H9 (cell line): ENCODE results near the gene FMO5. TPM values are rescaled to one million over a fixed set of nuclear protein-coding genes. Genes with fewer than 3 reads are reported as not detected.

ENCODE experiments used
- DNase-seq: peaks from one replicate; pipeline ENCODE4 v3.0.0-alpha.2; 2017
- H2AFZ ChIP-seq: one replicate; pipeline ENCODE4 v1.6.1; 2013; ENCODE audit warnings: mild to moderate bottlenecking, low read length, control low read depth, moderate library complexity
- H2AK5ac ChIP-seq: 2 replicates; pipeline ENCODE4 v1.6.1; 2013; ENCODE audit warnings: low read length, control low read depth, mixed read lengths; ENCODE audit not compliant: insufficient read length
- H2BK120ac ChIP-seq: one replicate; pipeline ENCODE4 v1.6.1; 2013; ENCODE audit warnings: low read depth, mild to moderate bottlenecking, low read length, control low read depth, inconsistent platforms; ENCODE audit not compliant: poor library complexity, severe bottlenecking
- H2BK12ac ChIP-seq: 2 replicates; pipeline ENCODE4 v1.6.1; 2013; ENCODE audit warnings: low read length, control low read depth, mixed read lengths, low read depth; ENCODE audit not compliant: insufficient read length
- H2BK15ac ChIP-seq: 2 replicates; pipeline ENCODE4 v1.6.1; 2013; ENCODE audit warnings: low read depth, low read length, control low read depth
- H2BK20ac ChIP-seq: one replicate; pipeline ENCODE4 v1.6.1; 2013; ENCODE audit warnings: low read depth, mild to moderate bottlenecking, low read length, control low read depth, inconsistent platforms; ENCODE audit not compliant: poor library complexity, severe bottlenecking
- H2BK5ac ChIP-seq: 2 replicates; pipeline ENCODE4 v1.6.1; 2013; ENCODE audit warnings: low read length, control low read depth, mixed read lengths; ENCODE audit not compliant: insufficient read length
- H3K14ac ChIP-seq: 2 replicates; pipeline ENCODE4 v1.6.1; 2013; ENCODE audit warnings: low read length, control low read depth; ENCODE audit not compliant: insufficient read depth
- H3K18ac ChIP-seq: 2 replicates; pipeline ENCODE4 v1.6.1; 2013; ENCODE audit warnings: low read depth, mild to moderate bottlenecking, mixed read lengths, low read length, control low read depth; ENCODE audit not compliant: insufficient read length
- H3K23ac ChIP-seq: 2 replicates; pipeline ENCODE4 v1.6.1; 2013; ENCODE audit warnings: low read length, control low read depth, mixed read lengths, low read depth; ENCODE audit not compliant: insufficient read length
- H3K23me2 ChIP-seq: 2 replicates; pipeline ENCODE4 v1.6.1; 2013; ENCODE audit warnings: low read depth, mild to moderate bottlenecking, mixed read lengths, low read length, control low read depth; ENCODE audit not compliant: insufficient read length, poor library complexity, severe bottlenecking
- H3K27ac ChIP-seq: 2 replicates; pipeline ENCODE4 v1.5.1; 2013; ENCODE audit warnings: low read length, control low read depth, mixed read lengths, low read depth; ENCODE audit not compliant: insufficient read length
- H3K27me3 ChIP-seq: 2 replicates; pipeline ENCODE4 v1.6.1; 2013; ENCODE audit warnings: low read length, control low read depth, inconsistent platforms; ENCODE audit not compliant: insufficient read depth
- H3K4ac ChIP-seq: 2 replicates; pipeline ENCODE4 v1.6.1; 2013; ENCODE audit warnings: low read depth, mild to moderate bottlenecking, control low read depth, inconsistent platforms, low read length, moderate library complexity
- H3K4me1 ChIP-seq: 2 replicates; pipeline ENCODE4 v1.6.1; 2013; ENCODE audit warnings: low read length, control low read depth, inconsistent platforms; ENCODE audit not compliant: insufficient read depth
- H3K4me2 ChIP-seq: 2 replicates; pipeline ENCODE4 v1.6.1; 2013; ENCODE audit warnings: low read length, control low read depth, mixed read lengths; ENCODE audit not compliant: insufficient read length, insufficient read depth
- H3K56ac ChIP-seq: 2 replicates; pipeline ENCODE4 v1.6.1; 2013; ENCODE audit warnings: low read depth, mild to moderate bottlenecking, mixed read lengths, low read length, control low read depth; ENCODE audit not compliant: insufficient read length
- H3K79me1 ChIP-seq: 2 replicates; pipeline ENCODE4 v1.6.1; 2013; ENCODE audit warnings: low read depth, mild to moderate bottlenecking, moderate library complexity, low read length, control low read depth, inconsistent platforms; ENCODE audit not compliant: insufficient read depth, poor library complexity, severe bottlenecking
- H3K79me2 ChIP-seq: 2 replicates; pipeline ENCODE4 v1.6.1; 2013; ENCODE audit warnings: low read length, control low read depth, inconsistent platforms; ENCODE audit not compliant: insufficient read depth
- H3K9ac ChIP-seq: 2 replicates; pipeline ENCODE4 v1.6.1; 2013; ENCODE audit warnings: low read length, control low read depth, mixed read lengths; ENCODE audit not compliant: insufficient read length; ENCODE audit errors: extremely low read depth
- H3K9me3 ChIP-seq: one replicate; pipeline ENCODE4 v1.6.1; 2013; ENCODE audit warnings: low read depth, low read length, inconsistent platforms; ENCODE audit not compliant: control insufficient read depth
- H3T11ph ChIP-seq: one replicate; pipeline ENCODE4 v1.6.1; 2013; ENCODE audit warnings: mild to moderate bottlenecking, low read length, control low read depth, inconsistent platforms
- H4K20me1 ChIP-seq: one replicate; pipeline ENCODE4 v1.6.1; 2013; ENCODE audit not compliant: control insufficient read depth, insufficient read length, insufficient read depth
- H4K5ac ChIP-seq: 2 replicates; pipeline ENCODE4 v1.6.1; 2013; ENCODE audit warnings: low read depth, mild to moderate bottlenecking, mixed read lengths, low read length, control low read depth; ENCODE audit not compliant: insufficient read length
- H4K8ac ChIP-seq: replicated peaks from 2 replicates; pipeline ENCODE4 v1.6.1; 2013; ENCODE audit warnings: low read length, control low read depth, mixed read lengths, low read depth; ENCODE audit not compliant: insufficient read length
- H4K91ac ChIP-seq: 2 replicates; pipeline ENCODE4 v1.6.1; 2013; ENCODE audit warnings: low read depth, mild to moderate bottlenecking, moderate library complexity, mixed read lengths, low read length, control low read depth; ENCODE audit not compliant: insufficient read length
- H3K27ac Mint-ChIP-seq, 3 experiments: 2 replicates in 2 of 3; 3 replicates in 1 of 3; pipeline ENCODE4 v1.8.0; 2020 to 2021; ENCODE audit warnings: mixed read lengths in 3 of 3, mild to moderate bottlenecking in 1 of 3, moderate library complexity in 1 of 3
- H3K27me3 Mint-ChIP-seq: 2 replicates; pipeline ENCODE4 v1.8.0; 2021; ENCODE audit warnings: low read depth, mild to moderate bottlenecking, moderate library complexity, mixed read lengths
- H3K36me3 Mint-ChIP-seq, 3 experiments: 2 replicates in 2 of 3; 3 replicates in 1 of 3; pipeline ENCODE4 v1.8.0; 2020 to 2021; ENCODE audit warnings: low read depth in 3 of 3, mixed read lengths in 3 of 3; ENCODE audit not compliant: insufficient read depth in 1 of 3
- H3K4me1 Mint-ChIP-seq, 2 experiments: 2 replicates each; pipeline ENCODE4 v1.8.0; 2020; ENCODE audit warnings: mixed read lengths in 2 of 2
- H3K4me3 Mint-ChIP-seq, 2 experiments: 2 replicates in 1 of 2; 3 replicates in 1 of 2; pipeline ENCODE4 v1.8.0; 2020 to 2021; ENCODE audit warnings: mild to moderate bottlenecking in 2 of 2, mixed read lengths in 2 of 2, moderate library complexity in 1 of 2
- H3K9me3 Mint-ChIP-seq, 2 experiments: 2 replicates in 1 of 2; 3 replicates in 1 of 2; pipeline ENCODE4 v1.8.0; 2020; ENCODE audit warnings: mild to moderate bottlenecking in 2 of 2, mixed read lengths in 2 of 2, moderate library complexity in 1 of 2
- WGBS: extraction: QIAGEN DNeasy Blood & Tissue Kit; methylation state at CpG from one replicate; pipeline ENCODE4 v1.1.7; 2013; ENCODE audit warnings: missing lambda C conversion rate, low lambda C conversion rate, mixed read lengths; ENCODE audit not compliant: insufficient read length; ENCODE audit errors: extremely low coverage; 5-methylcytosine and 5-hydroxymethylcytosine counted together
- total RNA-seq: library from RNA; stranded (reverse); gene quantifications from 2 replicates; pipeline ENCODE4 v1.2.1, GENCODE V29; 2021
- TF ChIP-seq, protein P1 (sequence below): fragments of 200-600 bp; sonication (generic); conservative IDR thresholded peaks from 3 replicates; pipeline ENCODE4 v1.8.0; 2021; ENCODE audit warnings: antibody characterized with exemption, mild to moderate bottlenecking

Gene FMO5
- total RNA-seq, 1 experiment from 2014 or later = 0.61 TPM

DNA sequence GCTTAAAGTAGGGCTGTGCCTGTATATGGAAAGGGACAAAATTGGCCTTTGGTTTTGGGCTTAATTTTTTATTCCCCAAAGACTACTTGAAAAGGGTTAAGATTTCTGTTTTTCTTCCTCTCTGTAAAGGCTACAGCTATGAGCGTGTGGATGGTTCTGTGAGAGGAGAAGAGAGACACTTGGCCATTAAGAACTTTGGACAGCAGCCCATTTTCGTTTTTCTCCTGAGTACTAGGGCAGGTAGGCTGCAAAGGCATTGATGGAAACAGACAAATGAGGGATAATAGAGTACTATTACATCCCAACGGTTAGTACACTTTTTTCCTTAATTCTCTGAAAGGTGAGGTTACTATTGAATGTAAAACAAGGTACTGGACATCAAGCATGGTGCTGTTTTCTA lies 46.9 kb upstream of the FMO5 start:
- Histone ChIP-seq H4K8ac (no peak overlapping the region), H2BK120ac (no peak overlapping the region), H4K5ac (no peak overlapping the region), H2AFZ (no peak overlapping the region), H3K9me3 (no peaks in the 10 kb centered on the region), H3K4ac (no peak overlapping the region), H2BK12ac (no peak overlapping the region), H3K23ac (no peak overlapping the region), H3K27ac (no peak overlapping the region), H3K23me2 (no peaks in the 10 kb centered on the region), H2BK15ac (no peak overlapping the region), H3K4me2 (no peak overlapping the region), H2BK20ac (no peak overlapping the region), H3K56ac (no peak overlapping the region), H3K79me2 (no peaks in the 10 kb centered on the region), H3K9ac (no peak overlapping the region), H4K20me1 (no peaks in the 10 kb centered on the region), H2AK5ac (no peak overlapping the region), H3K18ac (no peak overlapping the region), H2BK5ac (no peak overlapping the region), H3K79me1 (no peaks in the 10 kb centered on the region), H3K27me3 (no peaks in the 10 kb centered on the region), H3K14ac (no peak overlapping the region), H4K91ac (no peak overlapping the region), H3K4me1 (no peaks in the 10 kb centered on the region), H3T11ph (no peak overlapping the region)
- no peak overlapping the region; a peak in 2 of 7 replicates for H3K27ac Mint-ChIP-seq
- no CpG with 5 or more reads among the region's 3 CpGs for WGBS
- no peak for DNase-seq
- H3K4me1 Mint-ChIP-seq = no peaks in the 10 kb centered on the region
- TF ChIP-seq, protein P1, sequence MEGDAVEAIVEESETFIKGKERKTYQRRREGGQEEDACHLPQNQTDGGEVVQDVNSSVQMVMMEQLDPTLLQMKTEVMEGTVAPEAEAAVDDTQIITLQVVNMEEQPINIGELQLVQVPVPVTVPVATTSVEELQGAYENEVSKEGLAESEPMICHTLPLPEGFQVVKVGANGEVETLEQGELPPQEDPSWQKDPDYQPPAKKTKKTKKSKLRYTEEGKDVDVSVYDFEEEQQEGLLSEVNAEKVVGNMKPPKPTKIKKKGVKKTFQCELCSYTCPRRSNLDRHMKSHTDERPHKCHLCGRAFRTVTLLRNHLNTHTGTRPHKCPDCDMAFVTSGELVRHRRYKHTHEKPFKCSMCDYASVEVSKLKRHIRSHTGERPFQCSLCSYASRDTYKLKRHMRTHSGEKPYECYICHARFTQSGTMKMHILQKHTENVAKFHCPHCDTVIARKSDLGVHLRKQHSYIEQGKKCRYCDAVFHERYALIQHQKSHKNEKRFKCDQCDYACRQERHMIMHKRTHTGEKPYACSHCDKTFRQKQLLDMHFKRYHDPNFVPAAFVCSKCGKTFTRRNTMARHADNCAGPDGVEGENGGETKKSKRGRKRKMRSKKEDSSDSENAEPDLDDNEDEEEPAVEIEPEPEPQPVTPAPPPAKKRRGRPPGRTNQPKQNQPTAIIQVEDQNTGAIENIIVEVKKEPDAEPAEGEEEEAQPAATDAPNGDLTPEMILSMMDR = no peak
- no peak overlapping the region for H3K4me3 Mint-ChIP-seq
- H3K9me3 Mint-ChIP-seq = no peaks in the 10 kb centered on the region
- peaks cover 30 to 76% (median 56%) of the 10 kb centered on the region in 3 experiments; a peak in 6 of 7 replicates for H3K36me3 Mint-ChIP-seq
- H3K27me3 Mint-ChIP-seq = no peaks in the 10 kb centered on the region
